Measurements from ENCODE around the gene SLC48A1.
A peak's percentile ranks its signal among the peaks of the same experiment; 100 is the strongest.

SLC48A1 gene

GRCh38 chr12:47736216-47736615 lies 36.8 kb upstream of the SLC48A1 start:
- H3K27ac ChIP-seq (ENCODE audit: low read length): peak overlapping the region; percentile 80
- H3K4me3 ChIP-seq (ENCODE audit: low read length in 2 of 2): peak overlapping the region; percentile 27 to 54
- peaks cover 51% of the 10 kb centered on the region for H3K4me1 ChIP-seq (ENCODE audit: control insufficient read depth, insufficient read depth, low read length)
- H3K9me3 ChIP-seq (ENCODE audit: control insufficient read depth in 2 of 2, low read length in 2 of 2): no peaks in the 10 kb centered on the region
- H3K36me3 ChIP-seq (ENCODE audit: control insufficient read depth in 2 of 2, insufficient read depth in 2 of 2, low read length in 2 of 2): no peaks in the 10 kb centered on the region
- H3K9ac ChIP-seq (ENCODE audit: low read length in 2 of 2): peak overlapping the region in 1 of 2 donors; percentile 21
- no peaks in the 10 kb centered on the region for H3K27me3 ChIP-seq (ENCODE audit: control insufficient read depth in 1 of 2, insufficient read depth in 2 of 2, low read length in 2 of 2)

DNA sequence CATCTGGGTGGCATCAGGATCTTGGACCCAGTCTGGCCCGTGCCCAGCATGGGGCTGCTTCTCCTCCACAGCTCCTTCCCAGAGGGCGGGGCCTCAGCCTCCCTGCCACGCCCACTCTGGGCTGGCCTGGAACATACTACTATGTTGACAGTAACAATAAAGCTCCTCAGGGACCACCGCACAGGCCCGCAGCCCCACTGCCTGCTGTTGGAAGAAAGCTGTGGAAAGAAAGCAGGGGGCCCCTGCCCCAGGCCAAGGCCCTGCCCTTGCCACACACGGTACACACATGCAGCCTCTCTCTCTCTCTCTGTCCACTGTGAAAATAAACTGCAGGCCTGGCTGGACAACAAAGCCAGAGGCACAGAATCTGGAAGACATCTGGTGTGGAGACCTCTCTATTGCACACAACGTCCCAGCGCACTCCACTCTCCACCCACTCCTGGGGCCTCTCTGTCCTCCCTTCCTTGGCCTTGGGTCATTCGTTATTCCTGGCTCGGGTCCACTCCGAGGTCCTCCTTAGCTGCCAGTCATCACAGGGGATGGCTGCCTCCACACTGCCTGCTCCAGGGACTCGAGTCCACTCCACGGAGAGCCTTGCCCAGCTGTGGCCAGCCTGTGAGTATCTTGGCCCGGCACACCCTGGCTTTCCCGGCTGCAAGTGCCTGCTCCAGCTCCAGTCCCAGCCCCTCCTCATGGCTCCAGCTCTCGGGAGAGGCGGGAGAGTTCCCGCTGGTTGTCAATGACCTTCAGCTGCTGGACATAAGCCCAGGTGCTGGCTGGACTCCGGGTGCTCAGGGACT lies 36.0 kb upstream of the SLC48A1 start:
- Histone ChIP-seq H3K36me3 (ENCODE audit: control insufficient read depth in 2 of 2, insufficient read depth in 2 of 2, low read length in 2 of 2) (no peaks in the 10 kb centered on the region), H3K4me3 (ENCODE audit: low read length in 2 of 2) (peak overlapping the region; percentile 27 to 54), H3K9me3 (ENCODE audit: control insufficient read depth in 2 of 2, low read length in 2 of 2) (no peaks in the 10 kb centered on the region), H3K27me3 (ENCODE audit: control insufficient read depth in 1 of 2, insufficient read depth in 2 of 2, low read length in 2 of 2) (no peaks in the 10 kb centered on the region), H3K4me1 (ENCODE audit: control insufficient read depth, insufficient read depth, low read length) (peaks cover 56% of the 10 kb centered on the region), H3K27ac (ENCODE audit: low read length) (peak overlapping the region; percentile 80), H3K9ac (ENCODE audit: low read length in 2 of 2) (peak overlapping the region; percentile 4 to 47)

- Histone ChIP-seq H3K9me3 (ENCODE audit: control insufficient read depth in 2 of 2, low read length in 2 of 2) (no peaks in the 10 kb centered on the region), H3K27ac (ENCODE audit: low read length) (peak overlapping the region; percentile 80), H3K36me3 (ENCODE audit: control insufficient read depth in 2 of 2, insufficient read depth in 2 of 2, low read length in 2 of 2) (no peaks in the 10 kb centered on the region), H3K9ac (ENCODE audit: low read length in 2 of 2) (no peak overlapping the region), H3K4me3 (ENCODE audit: low read length in 2 of 2) (no peak overlapping the region), H3K4me1 (ENCODE audit: control insufficient read depth, insufficient read depth, low read length) (peaks cover 56% of the 10 kb centered on the region), H3K27me3 (ENCODE audit: control insufficient read depth in 1 of 2, insufficient read depth in 2 of 2, low read length in 2 of 2) (no peaks in the 10 kb centered on the region)
Observed at GRCh38 chr12:47737936-47738594, 35.0 kb upstream of the SLC48A1 start.

- Histone ChIP-seq H3K27ac (ENCODE audit: low read length) (no peak overlapping the region), H3K4me1 (ENCODE audit: control insufficient read depth, insufficient read depth, low read length) (peaks cover 56% of the 10 kb centered on the region)
Observed at GRCh38 chr12:47739297-47739696, 33.7 kb upstream of the SLC48A1 start.

GRCh38 chr12:47739979-47740378 lies 33.1 kb upstream of the SLC48A1 start:
- Histone ChIP-seq H3K36me3 (ENCODE audit: control insufficient read depth in 2 of 2, insufficient read depth in 2 of 2, low read length in 2 of 2) (no peaks in the 10 kb centered on the region), H3K27me3 (ENCODE audit: control insufficient read depth in 1 of 2, insufficient read depth in 2 of 2, low read length in 2 of 2) (no peaks in the 10 kb centered on the region), H3K27ac (ENCODE audit: low read length) (no peak overlapping the region), H3K9me3 (ENCODE audit: control insufficient read depth in 2 of 2, low read length in 2 of 2) (no peaks in the 10 kb centered on the region), H3K4me1 (ENCODE audit: control insufficient read depth, insufficient read depth, low read length) (peaks cover 49% of the 10 kb centered on the region), H3K9ac (ENCODE audit: low read length in 2 of 2) (no peak overlapping the region), H3K4me3 (ENCODE audit: low read length in 2 of 2) (no peak overlapping the region)

More at GRCh38 chr12:47739297-47739696, 33.7 kb upstream of the SLC48A1 start:
- no peak overlapping the region for H3K9ac ChIP-seq (ENCODE audit: low read length in 2 of 2)
- no peaks in the 10 kb centered on the region for H3K9me3 ChIP-seq (ENCODE audit: control insufficient read depth in 2 of 2, low read length in 2 of 2)
- H3K27me3 ChIP-seq (ENCODE audit: control insufficient read depth in 1 of 2, insufficient read depth in 2 of 2, low read length in 2 of 2): no peaks in the 10 kb centered on the region
- H3K4me3 ChIP-seq (ENCODE audit: low read length in 2 of 2): no peak overlapping the region
- H3K36me3 ChIP-seq (ENCODE audit: control insufficient read depth in 2 of 2, insufficient read depth in 2 of 2, low read length in 2 of 2): no peaks in the 10 kb centered on the region

DNA sequence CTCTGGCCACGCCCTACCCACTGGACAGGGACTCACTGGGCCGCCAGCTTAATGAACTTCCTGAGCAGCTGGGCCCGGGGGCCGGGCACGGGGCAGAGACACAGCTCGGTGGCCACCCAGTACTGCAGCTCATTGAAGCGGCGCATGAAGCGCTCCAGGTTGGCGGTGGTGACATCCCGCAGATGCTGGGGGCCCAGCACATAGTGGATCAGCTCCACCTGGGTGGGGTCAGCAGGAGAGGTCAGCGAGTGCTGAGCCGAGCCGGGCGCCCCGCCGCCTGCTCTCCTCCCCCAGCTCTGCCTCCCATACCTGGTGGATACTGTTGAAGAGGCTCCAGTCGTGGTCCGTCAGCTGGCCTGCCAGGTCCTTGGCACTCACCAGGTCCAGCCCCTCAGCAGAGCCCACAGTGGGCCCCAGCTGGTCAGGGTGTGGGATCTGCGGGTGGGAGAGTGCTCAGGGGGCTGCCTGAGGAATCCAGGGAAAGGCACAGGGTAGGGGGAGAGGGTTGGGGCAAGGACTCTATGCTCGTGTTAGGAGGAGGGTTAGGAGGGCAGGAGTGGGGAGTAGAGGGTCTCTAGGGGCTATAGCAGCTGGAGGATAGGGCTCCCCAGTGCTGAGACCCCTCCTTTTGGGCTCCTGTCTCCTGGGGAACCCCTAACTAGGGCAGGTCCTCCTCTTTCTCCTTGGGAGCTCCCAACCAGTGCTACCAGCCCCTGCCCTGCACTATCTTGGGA lies 32.3 kb upstream of the SLC48A1 start:
- H3K36me3 ChIP-seq (ENCODE audit: control insufficient read depth in 2 of 2, insufficient read depth in 2 of 2, low read length in 2 of 2): no peaks in the 10 kb centered on the region
- H3K27me3 ChIP-seq (ENCODE audit: control insufficient read depth in 1 of 2, insufficient read depth in 2 of 2, low read length in 2 of 2): no peaks in the 10 kb centered on the region
- H3K27ac ChIP-seq (ENCODE audit: low read length): no peak overlapping the region
- no peak overlapping the region for H3K9ac ChIP-seq (ENCODE audit: low read length in 2 of 2)
- no peaks in the 10 kb centered on the region for H3K9me3 ChIP-seq (ENCODE audit: control insufficient read depth in 2 of 2, low read length in 2 of 2)
- H3K4me1 ChIP-seq (ENCODE audit: control insufficient read depth, insufficient read depth, low read length): peaks cover 41% of the 10 kb centered on the region
- H3K4me3 ChIP-seq (ENCODE audit: low read length in 2 of 2): no peak overlapping the region

DNA sequence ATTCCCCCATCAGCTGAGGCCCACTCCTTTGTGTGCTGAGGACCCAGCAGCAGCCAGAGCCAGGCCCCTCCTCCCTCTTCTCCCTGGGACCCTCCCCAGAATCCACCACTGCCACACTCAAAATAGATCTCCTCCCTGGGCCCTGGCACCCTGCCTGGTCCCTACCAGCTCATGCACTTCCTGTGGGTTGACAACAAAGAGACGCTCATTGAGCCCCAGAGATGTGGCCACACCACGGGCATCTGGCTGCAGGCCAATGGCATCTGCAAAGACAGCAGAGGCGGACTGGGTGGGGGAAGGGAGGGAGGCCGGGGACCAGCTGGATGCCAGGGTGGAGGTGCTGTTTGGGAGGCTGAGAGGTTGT lies 31.7 kb upstream of the SLC48A1 start:
- Histone ChIP-seq H3K27me3 (ENCODE audit: control insufficient read depth in 1 of 2, insufficient read depth in 2 of 2, low read length in 2 of 2) (no peaks in the 10 kb centered on the region), H3K4me1 (ENCODE audit: control insufficient read depth, insufficient read depth, low read length) (peaks cover 35% of the 10 kb centered on the region), H3K36me3 (ENCODE audit: control insufficient read depth in 2 of 2, insufficient read depth in 2 of 2, low read length in 2 of 2) (no peaks in the 10 kb centered on the region), H3K27ac (ENCODE audit: low read length) (no peak overlapping the region), H3K4me3 (ENCODE audit: low read length in 2 of 2) (no peak overlapping the region), H3K9me3 (ENCODE audit: control insufficient read depth in 2 of 2, low read length in 2 of 2) (no peaks in the 10 kb centered on the region), H3K9ac (ENCODE audit: low read length in 2 of 2) (no peak overlapping the region)

DNA sequence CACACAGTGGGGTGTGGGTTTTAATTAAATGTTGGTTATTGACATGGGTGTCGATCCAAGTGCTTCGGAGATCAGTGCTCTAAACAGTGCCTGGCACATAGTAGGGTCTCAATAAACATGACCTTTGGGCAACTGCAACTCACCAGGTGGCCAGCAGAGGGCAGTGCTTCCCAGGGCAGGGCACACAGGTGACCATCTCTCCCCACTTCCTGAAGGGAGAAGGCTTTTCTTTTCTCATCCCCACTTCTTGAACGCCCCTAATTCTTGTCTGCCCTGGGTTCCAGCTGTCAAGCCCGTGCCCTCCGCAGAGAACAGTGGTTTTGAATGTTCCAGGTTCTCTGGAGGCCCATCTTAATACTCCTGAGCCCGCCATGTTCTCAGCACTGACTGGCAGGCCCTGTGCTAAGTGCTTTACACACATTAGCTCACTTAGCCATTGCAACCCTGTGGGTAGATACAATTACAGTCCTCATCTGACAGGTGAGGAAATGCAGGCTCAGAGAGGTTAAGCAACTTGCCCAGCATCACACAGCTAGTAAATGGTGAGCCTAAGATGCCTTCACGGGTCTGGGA lies 30.7 kb upstream of the SLC48A1 start:
- Histone ChIP-seq H3K27me3 (ENCODE audit: control insufficient read depth in 1 of 2, insufficient read depth in 2 of 2, low read length in 2 of 2) (no peaks in the 10 kb centered on the region), H3K27ac (ENCODE audit: low read length) (no peak overlapping the region), H3K9me3 (ENCODE audit: control insufficient read depth in 2 of 2, low read length in 2 of 2) (no peaks in the 10 kb centered on the region), H3K4me1 (ENCODE audit: control insufficient read depth, insufficient read depth, low read length) (peaks cover 25% of the 10 kb centered on the region), H3K36me3 (ENCODE audit: control insufficient read depth in 2 of 2, insufficient read depth in 2 of 2, low read length in 2 of 2) (no peaks in the 10 kb centered on the region), H3K9ac (ENCODE audit: low read length in 2 of 2) (no peak overlapping the region), H3K4me3 (ENCODE audit: low read length in 2 of 2) (no peak overlapping the region)

DNA sequence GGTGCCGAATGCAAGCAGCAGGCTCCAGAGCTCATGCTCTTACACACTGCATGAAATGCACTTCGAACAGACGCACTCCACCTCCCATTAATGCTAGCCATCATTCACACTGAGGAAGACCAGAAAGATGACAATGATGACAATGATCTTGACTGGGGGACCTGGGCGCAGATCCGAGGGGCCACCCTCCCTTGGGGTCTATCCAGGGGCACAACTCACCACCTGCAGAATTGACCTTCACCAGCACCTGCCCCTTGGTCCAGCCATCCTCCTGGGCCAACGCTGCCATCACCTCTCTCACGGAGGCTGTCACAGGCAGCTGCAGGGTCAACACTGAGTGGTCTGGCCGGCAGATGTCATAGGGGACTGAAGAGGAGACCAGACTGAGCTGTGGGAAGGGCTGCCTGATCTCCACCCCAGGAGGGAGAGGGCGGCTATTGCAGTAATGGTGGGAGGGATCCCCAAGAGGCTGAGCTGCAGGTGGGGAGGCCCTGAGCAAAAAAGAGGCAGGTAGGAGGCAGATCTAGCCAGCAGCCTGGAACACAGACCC lies 29.7 kb upstream of the SLC48A1 start:
- H3K27me3 ChIP-seq (ENCODE audit: control insufficient read depth in 1 of 2, insufficient read depth in 2 of 2, low read length in 2 of 2): peaks cover 0 to 2% of the 10 kb centered on the region in 2 donors
- no peak overlapping the region for H3K27ac ChIP-seq (ENCODE audit: low read length)
- H3K4me1 ChIP-seq (ENCODE audit: control insufficient read depth, insufficient read depth, low read length): peaks cover 17% of the 10 kb centered on the region
- no peak overlapping the region for H3K9ac ChIP-seq (ENCODE audit: low read length in 2 of 2)
- no peaks in the 10 kb centered on the region for H3K36me3 ChIP-seq (ENCODE audit: control insufficient read depth in 2 of 2, insufficient read depth in 2 of 2, low read length in 2 of 2)
- no peaks in the 10 kb centered on the region for H3K9me3 ChIP-seq (ENCODE audit: control insufficient read depth in 2 of 2, low read length in 2 of 2)
- H3K4me3 ChIP-seq (ENCODE audit: low read length in 2 of 2): no peak overlapping the region

DNA sequence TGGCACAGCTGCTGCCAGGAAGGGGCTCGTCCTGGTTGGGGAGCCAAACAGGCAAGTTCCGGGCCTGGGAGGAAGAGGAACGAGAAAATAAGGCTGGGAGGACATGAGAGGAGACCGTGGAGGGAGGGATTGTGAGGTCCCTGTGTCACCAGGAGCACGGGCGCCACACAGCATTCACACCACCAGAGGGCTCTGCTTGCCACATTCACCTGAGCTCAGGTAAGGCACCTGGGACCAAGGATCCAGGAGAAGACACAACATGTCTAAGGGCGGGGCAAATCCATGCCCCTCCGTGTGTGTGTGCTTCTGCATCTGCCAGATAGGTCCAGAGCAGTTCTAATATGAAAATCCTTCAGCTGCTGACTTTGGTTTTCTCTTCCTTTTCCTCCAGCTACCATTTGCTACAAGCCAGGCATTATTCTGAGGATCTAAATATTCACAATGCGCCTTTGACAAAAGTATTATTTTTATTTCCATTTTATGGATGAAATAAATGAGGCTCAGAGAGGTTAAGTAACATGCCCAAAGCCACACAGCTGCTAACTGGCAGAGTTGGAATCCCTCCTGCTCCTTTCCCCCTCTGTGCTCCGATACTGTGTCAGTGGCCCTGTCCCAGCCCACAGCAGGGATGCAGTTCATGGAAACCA lies 28.9 kb upstream of the SLC48A1 start:
- no peak overlapping the region for H3K27ac ChIP-seq (ENCODE audit: low read length)
- no peak overlapping the region for H3K9ac ChIP-seq (ENCODE audit: low read length in 2 of 2)
- H3K4me3 ChIP-seq (ENCODE audit: low read length in 2 of 2): no peak overlapping the region
- no peaks in the 10 kb centered on the region for H3K9me3 ChIP-seq (ENCODE audit: control insufficient read depth in 2 of 2, low read length in 2 of 2)
- H3K36me3 ChIP-seq (ENCODE audit: control insufficient read depth in 2 of 2, insufficient read depth in 2 of 2, low read length in 2 of 2): no peaks in the 10 kb centered on the region
- peaks cover 0 to 2% of the 10 kb centered on the region in 2 donors for H3K27me3 ChIP-seq (ENCODE audit: control insufficient read depth in 1 of 2, insufficient read depth in 2 of 2, low read length in 2 of 2)
- H3K4me1 ChIP-seq (ENCODE audit: control insufficient read depth, insufficient read depth, low read length): peaks cover 17% of the 10 kb centered on the region
